Ishikawa (cell line): ENCODE results near the gene PITPNB.

Experiments
- CEBPB ChIP-seq: IDR thresholded peaks from 2 replicates; pipeline ENCODE4 v1.6.1; 2012
- CREB1 ChIP-seq: IDR thresholded peaks from 2 replicates; pipeline ENCODE4 v1.6.1; 2012; ENCODE audit warnings: low read depth
- EGR1 ChIP-seq: IDR thresholded peaks from 2 replicates; pipeline ENCODE4 v1.6.1; 2012
- EP300 ChIP-seq: IDR thresholded peaks from 2 replicates; pipeline ENCODE4 v1.6.1; 2012; ENCODE audit warnings: borderline replicate concordance
- FOXM1 ChIP-seq: IDR thresholded peaks from 2 replicates; pipeline ENCODE4 v1.6.1; 2012; ENCODE audit warnings: low read depth, borderline replicate concordance
- NFIC ChIP-seq: IDR thresholded peaks from 2 replicates; pipeline ENCODE4 v1.6.1; 2012
- RAD21 ChIP-seq: IDR thresholded peaks from 2 replicates; pipeline ENCODE4 v1.6.1; 2012; ENCODE audit warnings: low read depth
- TAF1 ChIP-seq: IDR thresholded peaks from 2 replicates; pipeline ENCODE4 v1.6.1; 2012; ENCODE audit warnings: low read depth, mild to moderate bottlenecking
- TCF12 ChIP-seq: IDR thresholded peaks from 2 replicates; pipeline ENCODE4 v1.6.1; 2012; ENCODE audit warnings: low read depth
- TEAD4 ChIP-seq: IDR thresholded peaks from 2 replicates; pipeline ENCODE4 v1.6.1; 2012
- YY1 ChIP-seq: IDR thresholded peaks from 2 replicates; pipeline ENCODE4 v1.6.1; 2012; ENCODE audit warnings: low read depth
- ZBTB7A ChIP-seq: IDR thresholded peaks from 2 replicates; pipeline ENCODE4 v1.6.1; 2012; ENCODE audit warnings: low read depth
- TF ChIP-seq, protein P1 (sequence below): IDR thresholded peaks from 2 replicates; pipeline ENCODE4 v1.6.1; 2012; ENCODE audit warnings: low read depth, mild to moderate bottlenecking
- TF ChIP-seq, protein P2 (sequence below): IDR thresholded peaks from 2 replicates; pipeline ENCODE4 v1.6.1; 2012
- TF ChIP-seq, protein P3 (sequence below): IDR thresholded peaks from 2 replicates; pipeline ENCODE4 v1.6.1; 2012

PITPNB gene

DNA sequence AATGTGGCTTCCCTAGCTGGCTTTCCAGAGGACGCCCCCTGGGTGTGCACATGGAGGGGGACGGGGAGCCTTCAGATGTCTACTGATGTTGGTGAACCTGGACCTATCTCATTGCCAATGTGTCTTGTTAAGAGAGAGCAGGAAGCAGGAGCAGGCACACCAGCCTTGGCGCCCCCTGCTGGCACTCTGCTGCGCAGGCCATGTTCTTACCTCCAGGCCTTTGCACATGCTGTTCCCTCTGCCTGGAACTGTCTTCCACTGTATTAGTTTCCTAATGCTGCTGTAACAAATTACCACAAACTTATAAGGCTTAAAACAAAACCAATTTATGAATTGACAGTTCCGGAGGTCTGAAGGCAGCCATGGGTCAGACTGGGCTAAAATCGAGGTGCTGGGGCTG is 93.9 kb downstream of the PITPNB start:
- no peak for TF ChIP-seq ZBTB7A
- no peak for TF ChIP-seq FOXM1
- TF ChIP-seq TCF12, result no peak
- TF ChIP-seq RAD21, result peak; percentile 37
- TF ChIP-seq YY1, result 0 out of 2 replicates have a peak, but pooled peaks have one; percentile 18

DNA sequence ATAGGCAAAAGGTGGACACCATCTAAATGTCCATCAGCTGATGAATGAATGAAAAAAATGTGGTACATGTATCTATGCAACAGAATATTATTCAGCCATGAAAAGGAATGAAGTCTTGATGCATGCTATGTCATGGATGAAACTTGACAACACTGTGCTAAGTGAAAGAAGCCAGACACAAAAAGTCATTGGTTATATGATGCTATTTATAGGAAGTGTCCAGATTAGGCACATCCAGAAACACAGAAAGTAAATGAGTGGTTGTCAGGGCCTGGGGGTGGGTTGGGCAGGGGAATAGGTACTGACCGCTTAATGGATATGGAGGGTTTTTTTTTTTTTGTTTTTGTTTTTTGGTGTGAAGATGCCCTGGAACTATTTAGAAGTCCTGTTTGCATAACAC is 95.8 kb downstream of the PITPNB start:
- no peak for TF ChIP-seq FOXM1
- TF ChIP-seq TAF1, result no peak
- no peak for TF ChIP-seq EGR1
- TF ChIP-seq, protein P1, sequence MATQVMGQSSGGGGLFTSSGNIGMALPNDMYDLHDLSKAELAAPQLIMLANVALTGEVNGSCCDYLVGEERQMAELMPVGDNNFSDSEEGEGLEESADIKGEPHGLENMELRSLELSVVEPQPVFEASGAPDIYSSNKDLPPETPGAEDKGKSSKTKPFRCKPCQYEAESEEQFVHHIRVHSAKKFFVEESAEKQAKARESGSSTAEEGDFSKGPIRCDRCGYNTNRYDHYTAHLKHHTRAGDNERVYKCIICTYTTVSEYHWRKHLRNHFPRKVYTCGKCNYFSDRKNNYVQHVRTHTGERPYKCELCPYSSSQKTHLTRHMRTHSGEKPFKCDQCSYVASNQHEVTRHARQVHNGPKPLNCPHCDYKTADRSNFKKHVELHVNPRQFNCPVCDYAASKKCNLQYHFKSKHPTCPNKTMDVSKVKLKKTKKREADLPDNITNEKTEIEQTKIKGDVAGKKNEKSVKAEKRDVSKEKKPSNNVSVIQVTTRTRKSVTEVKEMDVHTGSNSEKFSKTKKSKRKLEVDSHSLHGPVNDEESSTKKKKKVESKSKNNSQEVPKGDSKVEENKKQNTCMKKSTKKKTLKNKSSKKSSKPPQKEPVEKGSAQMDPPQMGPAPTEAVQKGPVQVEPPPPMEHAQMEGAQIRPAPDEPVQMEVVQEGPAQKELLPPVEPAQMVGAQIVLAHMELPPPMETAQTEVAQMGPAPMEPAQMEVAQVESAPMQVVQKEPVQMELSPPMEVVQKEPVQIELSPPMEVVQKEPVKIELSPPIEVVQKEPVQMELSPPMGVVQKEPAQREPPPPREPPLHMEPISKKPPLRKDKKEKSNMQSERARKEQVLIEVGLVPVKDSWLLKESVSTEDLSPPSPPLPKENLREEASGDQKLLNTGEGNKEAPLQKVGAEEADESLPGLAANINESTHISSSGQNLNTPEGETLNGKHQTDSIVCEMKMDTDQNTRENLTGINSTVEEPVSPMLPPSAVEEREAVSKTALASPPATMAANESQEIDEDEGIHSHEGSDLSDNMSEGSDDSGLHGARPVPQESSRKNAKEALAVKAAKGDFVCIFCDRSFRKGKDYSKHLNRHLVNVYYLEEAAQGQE, result no peak
- no peak for TF ChIP-seq EP300

DNA sequence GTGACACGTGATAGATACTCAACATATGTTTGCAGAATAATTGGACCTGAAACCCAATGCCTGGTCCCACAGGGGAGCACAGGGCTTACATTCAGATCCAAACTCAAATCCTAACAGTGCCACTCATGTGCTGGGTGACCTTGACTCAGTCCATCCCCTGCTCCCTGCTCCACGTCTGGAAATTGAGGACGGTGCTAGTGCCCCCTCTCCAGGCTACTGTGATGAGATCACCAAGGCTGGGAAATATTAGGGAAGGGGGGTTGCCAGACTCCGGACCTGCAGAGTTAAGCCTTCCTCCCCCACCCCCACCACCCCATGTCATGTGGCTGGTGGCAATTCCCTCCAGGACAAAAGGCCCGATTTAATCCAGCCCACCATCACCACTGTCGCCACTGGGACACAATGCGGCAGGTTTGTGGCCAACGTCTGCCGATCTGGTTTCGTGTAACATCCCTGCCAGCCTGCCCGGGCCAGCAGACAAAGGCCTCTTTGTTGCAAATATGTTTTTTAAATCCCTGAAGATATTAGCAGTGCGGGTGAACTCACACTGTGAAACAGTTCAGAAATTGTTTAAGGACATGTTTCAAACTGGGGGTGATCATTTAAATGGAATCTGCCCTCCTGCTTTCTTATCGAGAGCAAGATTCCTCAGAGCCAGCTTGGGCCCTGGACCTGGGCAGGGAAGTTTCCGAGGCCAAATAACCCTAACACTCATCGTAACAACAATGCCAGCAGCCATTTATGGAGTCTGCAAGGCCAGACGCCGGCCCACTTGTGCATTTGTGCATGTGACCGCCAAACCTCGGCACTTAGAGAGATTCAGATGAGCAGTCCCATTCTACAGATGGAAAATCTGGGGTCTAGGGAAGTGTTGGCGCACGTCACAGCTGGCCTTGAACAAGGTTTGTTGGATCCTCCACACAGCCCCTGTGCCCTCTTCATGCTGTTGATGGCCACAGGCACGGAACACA is 97.9 kb downstream of the PITPNB start:
- TF ChIP-seq YY1 (no peak), ZBTB7A (no peak)
- TF ChIP-seq, protein P2, sequence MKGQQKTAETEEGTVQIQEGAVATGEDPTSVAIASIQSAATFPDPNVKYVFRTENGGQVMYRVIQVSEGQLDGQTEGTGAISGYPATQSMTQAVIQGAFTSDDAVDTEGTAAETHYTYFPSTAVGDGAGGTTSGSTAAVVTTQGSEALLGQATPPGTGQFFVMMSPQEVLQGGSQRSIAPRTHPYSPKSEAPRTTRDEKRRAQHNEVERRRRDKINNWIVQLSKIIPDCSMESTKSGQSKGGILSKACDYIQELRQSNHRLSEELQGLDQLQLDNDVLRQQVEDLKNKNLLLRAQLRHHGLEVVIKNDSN, result no peak

DNA sequence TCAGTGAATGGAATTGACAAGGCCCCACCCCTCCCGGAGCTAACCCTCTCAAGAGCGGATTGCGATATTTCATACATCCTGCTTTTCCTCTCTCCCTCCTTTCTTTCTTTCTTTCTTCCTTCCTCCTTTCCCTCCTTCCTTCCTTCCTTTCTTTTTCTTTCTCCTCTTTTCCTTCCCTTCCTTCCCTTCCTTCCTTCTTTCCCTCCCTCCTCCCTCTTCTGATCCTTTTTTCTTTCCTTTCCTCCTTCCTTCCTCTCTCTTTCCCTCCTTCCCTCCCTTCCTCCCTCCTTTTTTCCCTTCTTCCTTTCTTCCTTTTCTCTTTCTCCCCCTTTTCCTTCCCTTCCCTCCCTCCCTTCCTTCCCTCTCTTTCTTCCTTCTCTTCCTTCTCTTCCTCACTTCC is 102.5 kb downstream of the PITPNB start:
- TF ChIP-seq FOXM1 (no peak), YY1 (no peak), RAD21 (no peak), EP300 (no peak), NFIC (no peak), TAF1 (no peak), EGR1 (no peak), ZBTB7A (no peak), TCF12 (no peak), TEAD4 (no peak), CREB1 (no peak), CEBPB (no peak)
- TF ChIP-seq, protein P1, result no peak
- TF ChIP-seq, protein P2, result no peak
- TF ChIP-seq, protein P3, sequence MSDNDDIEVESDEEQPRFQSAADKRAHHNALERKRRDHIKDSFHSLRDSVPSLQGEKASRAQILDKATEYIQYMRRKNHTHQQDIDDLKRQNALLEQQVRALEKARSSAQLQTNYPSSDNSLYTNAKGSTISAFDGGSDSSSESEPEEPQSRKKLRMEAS, result no peak

DNA sequence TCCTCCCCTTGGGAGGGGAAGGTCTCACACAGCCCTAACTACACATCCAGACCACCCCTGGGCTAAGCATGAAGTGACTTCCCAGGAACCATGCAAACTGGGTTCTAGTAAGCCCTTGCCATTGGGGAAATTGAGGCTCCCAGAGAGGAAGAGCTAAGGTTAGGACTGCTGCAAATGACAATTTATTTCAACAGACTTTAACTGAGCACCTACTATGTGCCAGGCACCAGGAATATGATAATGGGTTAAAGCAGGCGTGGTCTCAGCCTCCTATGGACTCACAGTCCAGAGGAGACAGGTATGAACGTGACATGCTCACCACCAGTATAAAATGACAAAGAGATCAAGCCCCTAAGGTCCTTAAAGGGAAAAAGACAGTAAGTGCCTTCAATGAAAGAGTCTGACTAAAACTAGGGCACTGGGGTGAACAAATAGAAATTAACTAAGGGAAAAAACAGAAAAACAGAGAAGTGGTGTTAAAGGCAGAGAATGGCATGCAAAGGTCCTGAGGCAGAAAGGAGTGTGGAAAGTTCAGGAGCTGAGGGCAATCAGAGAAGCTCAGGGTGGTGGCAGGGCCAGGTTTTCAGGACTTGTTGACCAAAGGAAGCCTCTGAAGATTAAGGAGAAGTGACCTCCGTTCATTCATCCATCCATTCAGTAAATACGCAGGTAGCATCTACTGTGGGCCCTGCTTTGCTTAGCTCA is 103.1 kb downstream of the PITPNB start:
- TF ChIP-seq TAF1, result no peak
- TF ChIP-seq ZBTB7A, result no peak
- no peak for TF ChIP-seq EP300
- TF ChIP-seq RAD21, result no peak
- no peak for TF ChIP-seq FOXM1
- no peak for TF ChIP-seq NFIC
- TF ChIP-seq, protein P3, result no peak
- no peak for TF ChIP-seq CEBPB
- TF ChIP-seq TCF12, result no peak
- no peak for TF ChIP-seq EGR1
- no peak for TF ChIP-seq TEAD4
- TF ChIP-seq, protein P2, result no peak
- TF ChIP-seq CREB1, result no peak
- TF ChIP-seq, protein P1, result no peak
